CD14-positive monocyte (primary cell): ENCODE results near the gene FBL. TPM values are rescaled to one million over a fixed set of nuclear protein-coding genes. Genes with fewer than 3 reads are reported as not detected.
A peak's percentile ranks its signal among the peaks of the same experiment; 100 is the strongest.

Experiments used
- DNase-seq, 3 donors: peaks; one replicate each; pipeline ENCODE4 v3.0.0-alpha.2; 2011 to 2022
- H2AFZ ChIP-seq: 2 replicates; pipeline ENCODE4 v1.6.0; 2012; ENCODE audit warnings: mild to moderate bottlenecking, low read depth, low read length, inconsistent platforms; ENCODE audit not compliant: insufficient read depth, poor library complexity, severe bottlenecking
- H3K27ac ChIP-seq, 2 donors: 1 replicate in 1 of 2; 2 replicates in 1 of 2; pipeline ENCODE4 v1.5.1; 2012 to 2013; ENCODE audit warnings: low read length in 2 of 2, control low read depth in 1 of 2, inconsistent platforms in 1 of 2, low read depth in 1 of 2, mild to moderate bottlenecking in 1 of 2
- H3K27me3 ChIP-seq, 2 donors: one replicate each; pipeline versions ENCODE4 v1.6.0 to v1.6.1; 2011 to 2013; ENCODE audit warnings: low read length in 2 of 2; ENCODE audit not compliant: control insufficient read depth in 2 of 2, insufficient read depth in 2 of 2
- H3K36me3 ChIP-seq, 2 donors: replicated peaks in 1 of 2; 1 replicate in 1 of 2; 2 replicates in 1 of 2; pipeline versions ENCODE4 v1.5.1 to v1.6.1; 2012 to 2013; ENCODE audit warnings: low read length in 2 of 2, control low read depth in 1 of 2, inconsistent platforms in 1 of 2, mild to moderate bottlenecking in 1 of 2; ENCODE audit not compliant: insufficient read depth in 2 of 2, control insufficient read depth in 1 of 2
- H3K4me1 ChIP-seq, 2 donors: 1 replicate in 1 of 2; 2 replicates in 1 of 2; pipeline versions ENCODE4 v1.5.1 to v1.6.1; 2012 to 2013; ENCODE audit warnings: low read length in 2 of 2, control low read depth in 1 of 2, inconsistent platforms in 1 of 2, mild to moderate bottlenecking in 1 of 2, moderate library complexity in 1 of 2; ENCODE audit not compliant: insufficient read depth in 2 of 2, control insufficient read depth in 1 of 2
- H3K4me2 ChIP-seq: replicated peaks from 2 replicates; pipeline ENCODE3; 2012; ENCODE audit warnings: low read length, moderate library complexity, mild to moderate bottlenecking; ENCODE audit not compliant: poor library complexity, severe bottlenecking; ENCODE audit errors: extremely low read depth
- H3K4me3 ChIP-seq, 3 experiments: fragments of 200-600 bp in 1 of 3; sonication (generic) in 1 of 3; replicated peaks in 1 of 3; 1 replicate in 2 of 3; 2 replicates in 1 of 3; pipeline ENCODE4 v1.5.1; 2011 to 2013; ENCODE audit warnings: low read length in 3 of 3, mild to moderate bottlenecking in 3 of 3, control low read depth in 2 of 3, low read depth in 2 of 3, inconsistent platforms in 1 of 3, moderate library complexity in 1 of 3
- H3K79me2 ChIP-seq: 2 replicates; pipeline ENCODE4 v1.6.0; 2012; ENCODE audit warnings: mild to moderate bottlenecking, control low read depth, inconsistent platforms, low read length, moderate library complexity; ENCODE audit not compliant: insufficient read depth
- H3K9ac ChIP-seq: 2 replicates; pipeline ENCODE4 v1.6.0; 2017; ENCODE audit warnings: low read length, mild to moderate bottlenecking; ENCODE audit not compliant: insufficient read depth, poor library complexity, severe bottlenecking
- H3K9me3 ChIP-seq, 2 donors: replicated peaks in 1 of 2; 1 replicate in 1 of 2; 2 replicates in 1 of 2; pipeline versions ENCODE4 v1.5.1 to v1.6.1; 2012 to 2013; ENCODE audit warnings: low read length in 2 of 2, control low read depth in 1 of 2; ENCODE audit not compliant: control insufficient read depth in 1 of 2, insufficient read depth in 1 of 2
- H4K20me1 ChIP-seq: 2 replicates; pipeline ENCODE4 v1.6.0; 2012; ENCODE audit warnings: mild to moderate bottlenecking, low read length, control low read depth, moderate library complexity; ENCODE audit not compliant: insufficient read depth
- H3K27ac Mint-ChIP-seq, 7 donors: one replicate each; pipeline ENCODE4 v1.8.0; 2020; ENCODE audit warnings: mild to moderate bottlenecking in 7 of 7, mixed read lengths in 7 of 7, moderate library complexity in 6 of 7, inconsistent platforms in 2 of 7
- H3K27me3 Mint-ChIP-seq, 3 donors: one replicate each; pipeline ENCODE4 v1.8.0; 2021 to 2022; ENCODE audit warnings: low read depth in 3 of 3, mild to moderate bottlenecking in 3 of 3, mixed read lengths in 3 of 3, moderate library complexity in 3 of 3, inconsistent platforms in 1 of 3
- H3K36me3 Mint-ChIP-seq, 2 donors: one replicate each; pipeline ENCODE4 v1.8.0; 2020; ENCODE audit warnings: mixed read lengths in 2 of 2, inconsistent platforms in 1 of 2, mild to moderate bottlenecking in 1 of 2
- H3K4me1 Mint-ChIP-seq: one replicate; pipeline ENCODE4 v1.8.0; 2020; ENCODE audit warnings: mild to moderate bottlenecking, mixed read lengths
- H3K4me3 Mint-ChIP-seq, 2 donors: one replicate each; pipeline ENCODE4 v1.8.0; 2020; ENCODE audit warnings: mild to moderate bottlenecking in 2 of 2, mixed read lengths in 2 of 2, moderate library complexity in 1 of 2
- H3K9me3 Mint-ChIP-seq, 7 donors: one replicate each; pipeline ENCODE4 v1.8.0; 2020 to 2022; ENCODE audit warnings: mixed read lengths in 7 of 7, mild to moderate bottlenecking in 6 of 7, moderate library complexity in 6 of 7, inconsistent platforms in 2 of 7
- WGBS: methylation state at CpG from one replicate; pipeline ENCODE4 v1.1.5; 2013; ENCODE audit warnings: missing lambda C conversion rate; ENCODE audit not compliant: insufficient coverage; 5-methylcytosine and 5-hydroxymethylcytosine counted together
- intact Hi-C, 2 donors: fragments of 100-400 bp; cut with micrococcal nuclease; formaldehyde crosslinking; loops; one replicate each; pipeline versions ENCODE4 v1.15.0 to v1.15.1; 2023
- polyA plus RNA-seq, 3 donors: library from polyadenylated mRNA; depleted of rRNA in 1 of 3; unstranded in 2 of 3; stranded (reverse) in 1 of 3; fragments of 300-500 nt in 2 of 3; fragments of >200 nt in 1 of 3; fragmentation: Illumina TruSeq in 2 of 3; gene quantifications; 1 replicate in 2 of 3; 2 replicates in 1 of 3; pipeline ENCODE4 v1.2.3, GENCODE V29; 2012 to 2021
- TF ChIP-seq, protein P1 (sequence below): fragments of 200-600 bp; IDR thresholded peaks from one replicate; pipeline ENCODE4 v1.8.0; 2022; ENCODE audit warnings: antibody characterized with exemption, mild to moderate bottlenecking

FBL gene
- polyA plus RNA-seq, 3 donors: 57.1 to 157 (median 60.3) TPM

DNA sequence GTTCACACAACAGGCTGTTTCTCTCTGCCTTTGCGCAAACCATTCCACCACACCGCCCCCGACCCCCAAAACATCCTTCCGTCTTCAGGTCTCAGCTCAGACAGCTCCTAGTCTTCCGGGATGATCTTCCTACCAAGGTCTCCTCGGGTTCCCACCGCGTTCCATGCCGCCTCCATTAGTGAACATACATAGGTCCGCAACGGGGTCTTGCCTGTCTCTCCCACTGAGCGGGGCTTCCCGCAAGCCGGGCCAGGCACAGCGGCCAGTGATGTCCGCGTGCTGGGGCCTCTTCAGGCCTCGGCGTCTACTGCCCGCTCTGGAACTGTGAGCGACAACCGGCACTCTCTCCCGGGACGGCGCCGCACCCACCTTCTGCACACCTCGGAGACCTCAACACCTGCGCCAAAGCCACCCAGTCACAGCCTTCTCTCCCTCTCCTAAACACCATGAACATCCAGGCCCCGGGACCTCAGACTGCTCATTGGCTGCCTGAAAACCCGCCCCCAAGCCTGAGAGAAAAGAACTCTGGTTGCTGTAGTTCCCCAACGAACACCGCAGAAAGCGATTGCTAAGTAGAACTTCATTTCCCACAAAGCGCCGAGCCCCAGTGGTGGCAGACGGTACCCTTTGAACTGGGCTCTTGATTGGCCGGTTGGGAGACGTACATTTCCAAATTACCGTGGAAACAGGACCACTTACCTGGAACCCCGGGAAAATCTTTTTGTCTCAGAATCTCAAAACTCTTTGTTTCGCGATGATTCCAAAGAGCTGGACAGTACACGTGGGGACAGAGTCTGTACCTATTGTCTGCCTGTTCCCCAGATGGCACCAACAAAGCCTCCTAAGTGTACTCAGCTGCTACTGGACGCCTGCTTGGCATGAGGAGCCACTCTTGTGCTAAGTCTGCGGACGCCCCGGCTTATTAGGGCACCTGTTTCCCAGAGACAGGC lies 21.8 kb downstream of the FBL start:
- Mint-ChIP-seq H3K4me3 (no peak overlapping the region), H3K9me3 (peaks cover 0 to 3% (median 0%) of the 10 kb centered on the region in 7 donors), H3K27me3 (no peaks in the 10 kb centered on the region), H3K36me3 (peaks cover 15 to 40% of the 10 kb centered on the region in 2 donors), H3K4me1 (peaks cover 20% of the 10 kb centered on the region), H3K27ac (peak overlapping the region in 3 of 7 donors; percentile 42 to 76 (median 52))
- TF ChIP-seq, protein P1, sequence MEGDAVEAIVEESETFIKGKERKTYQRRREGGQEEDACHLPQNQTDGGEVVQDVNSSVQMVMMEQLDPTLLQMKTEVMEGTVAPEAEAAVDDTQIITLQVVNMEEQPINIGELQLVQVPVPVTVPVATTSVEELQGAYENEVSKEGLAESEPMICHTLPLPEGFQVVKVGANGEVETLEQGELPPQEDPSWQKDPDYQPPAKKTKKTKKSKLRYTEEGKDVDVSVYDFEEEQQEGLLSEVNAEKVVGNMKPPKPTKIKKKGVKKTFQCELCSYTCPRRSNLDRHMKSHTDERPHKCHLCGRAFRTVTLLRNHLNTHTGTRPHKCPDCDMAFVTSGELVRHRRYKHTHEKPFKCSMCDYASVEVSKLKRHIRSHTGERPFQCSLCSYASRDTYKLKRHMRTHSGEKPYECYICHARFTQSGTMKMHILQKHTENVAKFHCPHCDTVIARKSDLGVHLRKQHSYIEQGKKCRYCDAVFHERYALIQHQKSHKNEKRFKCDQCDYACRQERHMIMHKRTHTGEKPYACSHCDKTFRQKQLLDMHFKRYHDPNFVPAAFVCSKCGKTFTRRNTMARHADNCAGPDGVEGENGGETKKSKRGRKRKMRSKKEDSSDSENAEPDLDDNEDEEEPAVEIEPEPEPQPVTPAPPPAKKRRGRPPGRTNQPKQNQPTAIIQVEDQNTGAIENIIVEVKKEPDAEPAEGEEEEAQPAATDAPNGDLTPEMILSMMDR: no peak
- peak; percentile 79 to 92 (median 83) for DNase-seq
- H4K20me1 ChIP-seq: no peaks in the 10 kb centered on the region
- peaks cover 6% of the 10 kb centered on the region for H3K79me2 ChIP-seq
- H3K4me3 ChIP-seq: peak overlapping the region; percentile 62 to 95 (median 77)
- H3K27me3 ChIP-seq: no peaks in the 10 kb centered on the region
- H3K4me1 ChIP-seq: peaks cover 28 to 39% of the 10 kb centered on the region in 2 donors
- H3K27ac ChIP-seq: peak overlapping the region; percentile 9 to 69
- peak overlapping the region; percentile 98 for H3K4me2 ChIP-seq
- peaks cover 19 to 34% of the 10 kb centered on the region in 2 donors for H3K36me3 ChIP-seq
- H3K9me3 ChIP-seq: no peaks in the 10 kb centered on the region
- intact Hi-C loops: no loop called here
- peak overlapping the region; percentile 69 for H3K9ac ChIP-seq
- H2AFZ ChIP-seq: peak overlapping the region; percentile 99
- 13% methylated on average over 44 of the region's 47 CpGs for WGBS

DNA sequence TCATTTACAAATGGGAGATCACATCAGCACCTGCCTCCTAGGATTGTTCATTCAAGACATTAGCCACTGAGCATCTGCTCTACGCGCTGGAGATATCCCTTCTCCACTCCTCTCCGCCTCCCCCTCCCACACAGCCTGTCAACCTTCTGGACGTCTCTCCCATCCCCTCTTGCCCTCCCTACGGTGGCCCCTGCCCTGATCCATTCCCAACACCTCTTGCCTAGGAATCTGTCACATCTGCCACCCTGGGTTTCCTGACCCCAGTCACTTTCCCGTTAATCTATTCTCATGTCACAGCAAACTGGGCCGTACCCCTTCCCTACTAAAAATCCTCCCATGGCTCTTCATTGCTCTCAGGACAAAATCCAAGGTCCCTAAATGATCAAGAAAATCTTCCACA lies 22.5 kb downstream of the FBL start:
- Histone ChIP-seq H3K4me1 (peaks cover 21 to 32% of the 10 kb centered on the region in 2 donors), H3K79me2 (peaks cover 6% of the 10 kb centered on the region), H3K36me3 (peaks cover 18 to 31% of the 10 kb centered on the region in 2 donors), H3K27me3 (no peaks in the 10 kb centered on the region), H3K9ac (peak overlapping the region; percentile 69), H2AFZ (peak overlapping the region; percentile 99), H3K4me3 (peak overlapping the region; percentile 62 to 95 (median 77)), H4K20me1 (no peaks in the 10 kb centered on the region), H3K27ac (peak overlapping the region in 1 of 2 donors; percentile 69), H3K9me3 (no peaks in the 10 kb centered on the region), H3K4me2 (peak overlapping the region; percentile 98)
- no peak for DNase-seq
- Mint-ChIP-seq H3K27me3 (no peaks in the 10 kb centered on the region), H3K27ac (no peak overlapping the region), H3K4me3 (no peak overlapping the region), H3K36me3 (peaks cover 15 to 35% of the 10 kb centered on the region in 2 donors), H3K9me3 (peaks cover 0 to 3% (median 0%) of the 10 kb centered on the region in 7 donors), H3K4me1 (peaks cover 20% of the 10 kb centered on the region)
- TF ChIP-seq, protein P1: no peak
- intact Hi-C loops: no loop called here
- 44% methylated on average over 7 of the region's 7 CpGs for WGBS
